Hematopoietic multipotent progenitor cell treated with erythropoietin and hydrocortisone succinate and interleukin-3 and kit ligand, for 15 days (in vitro differentiated cells): ENCODE data around the gene OR5W2.
"Not testable (repeated sequence)": the region's sequence is repeated elsewhere in the genome, so short reads cannot be mapped to it uniquely, and the experiment has no call there.

Source experiments
- DNase-seq: peaks from one replicate; pipeline ENCODE4 v3.0.0-alpha.2; 2015; ENCODE audit warnings: low spot score

The OR5W2 gene

GRCh38 chr11:55914482-55914881 lies at the start of gene OR5W2:
TSS of gene OR5W2 (minus strand) at chr11:55914582. CDS start at chr11:55914582, 0 bp downstream.
- no peak for DNase-seq

GRCh38 chr11:55956521-55956920 lies 42.1 kb upstream of the OR5W2 start:
- DNase-seq: no peak

GRCh38 chr11:55949330-55949729 lies 34.9 kb upstream of the OR5W2 start:
- no peak for DNase-seq

GRCh38 chr11:55942785-55943392 lies 28.5 kb upstream of the OR5W2 start:
- DNase-seq: peak; percentile 3

GRCh38 chr11:55936300-55936699 lies 21.9 kb upstream of the OR5W2 start, which contains the start of gene OR5I1:
TSS of gene OR5I1 (minus strand) at chr11:55936400. CDS start at chr11:55936400, 0 bp downstream.
- no peak for DNase-seq

- DNase-seq: no peak
These were observed 6.2 kb upstream of the OR5W2 start for GRCh38 chr11:55920537-55920936.

- DNase-seq: no peak
These were observed 12.1 kb downstream of the OR5W2 start for GRCh38 chr11:55902308-55902707.

GRCh38 chr11:55895216-55895615 lies 19.2 kb downstream of the OR5W2 start:
- DNase-seq: no peak

GRCh38 chr11:55885481-55885880 lies 28.9 kb downstream of the OR5W2 start:
- DNase-seq: not testable (repeated sequence)

GRCh38 chr11:55884995-55885394 lies 29.4 kb downstream of the OR5W2 start:
- DNase-seq: not testable (repeated sequence)

GRCh38 chr11:55882997-55883396 lies 31.4 kb downstream of the OR5W2 start, which contains the start of gene TRIM51:
TSS of gene TRIM51 (plus strand) at chr11:55883297. CDS start at chr11:55885429, 2,132 bp downstream.
- DNase-seq: not testable (repeated sequence)

- not testable (repeated sequence) for DNase-seq
These were observed 41.2 kb downstream of the OR5W2 start for GRCh38 chr11:55873146-55873545.

GRCh38 chr11:55872731-55873130 lies 41.7 kb downstream of the OR5W2 start:
- DNase-seq: not testable (repeated sequence)

GRCh38 chr11:55867354-55867753 lies 47.0 kb downstream of the OR5W2 start:
- not testable (repeated sequence) for DNase-seq
